ENCODE data around the gene ZNF280B. TPM values are rescaled to one million over a fixed set of nuclear protein-coding genes. Genes with fewer than 3 reads are reported as not detected.

Gene ZNF280B
- total RNA-seq, 6 experiments from 2014 or later, result 0.06 to 0.31 (median 0.10) TPM; not detected in 2

DNA sequence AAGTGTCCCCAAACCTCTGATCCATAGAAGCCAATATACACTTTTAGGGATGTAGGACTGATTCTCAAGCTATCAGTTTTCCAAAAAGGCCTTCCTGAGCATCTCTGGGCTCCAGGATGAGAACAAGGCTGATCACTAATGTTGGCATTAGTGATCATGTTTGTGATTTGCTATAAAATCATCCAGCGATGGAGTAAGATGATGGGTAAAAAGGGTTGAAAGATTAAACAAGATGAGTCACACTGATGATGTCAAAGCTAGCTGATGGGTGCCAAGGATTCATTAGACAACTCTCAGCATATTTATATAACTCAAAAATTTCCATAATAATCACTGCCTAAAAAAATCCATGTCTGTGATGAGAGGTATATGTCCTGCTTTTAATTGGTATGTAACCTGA, 42.8 kb downstream of the ZNF280B start:
- DNase-seq (no peak), ATAC-seq (no peak)
- no peaks in the 10 kb centered on the region for H3K36me3 ChIP-seq
- TF ChIP-seq POLR2A (IDR thresholded peaks at IDR 0.05), result no peak
- TF ChIP-seq, protein P1, sequence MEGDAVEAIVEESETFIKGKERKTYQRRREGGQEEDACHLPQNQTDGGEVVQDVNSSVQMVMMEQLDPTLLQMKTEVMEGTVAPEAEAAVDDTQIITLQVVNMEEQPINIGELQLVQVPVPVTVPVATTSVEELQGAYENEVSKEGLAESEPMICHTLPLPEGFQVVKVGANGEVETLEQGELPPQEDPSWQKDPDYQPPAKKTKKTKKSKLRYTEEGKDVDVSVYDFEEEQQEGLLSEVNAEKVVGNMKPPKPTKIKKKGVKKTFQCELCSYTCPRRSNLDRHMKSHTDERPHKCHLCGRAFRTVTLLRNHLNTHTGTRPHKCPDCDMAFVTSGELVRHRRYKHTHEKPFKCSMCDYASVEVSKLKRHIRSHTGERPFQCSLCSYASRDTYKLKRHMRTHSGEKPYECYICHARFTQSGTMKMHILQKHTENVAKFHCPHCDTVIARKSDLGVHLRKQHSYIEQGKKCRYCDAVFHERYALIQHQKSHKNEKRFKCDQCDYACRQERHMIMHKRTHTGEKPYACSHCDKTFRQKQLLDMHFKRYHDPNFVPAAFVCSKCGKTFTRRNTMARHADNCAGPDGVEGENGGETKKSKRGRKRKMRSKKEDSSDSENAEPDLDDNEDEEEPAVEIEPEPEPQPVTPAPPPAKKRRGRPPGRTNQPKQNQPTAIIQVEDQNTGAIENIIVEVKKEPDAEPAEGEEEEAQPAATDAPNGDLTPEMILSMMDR (IDR thresholded peaks at IDR 0.05), result no peak
- H3K4me3 ChIP-seq, result no peak overlapping the region
- no peaks in the 10 kb centered on the region for H3K4me1 ChIP-seq
- intact Hi-C loops (cut with DNase I), result no loop called here
- H3K9me3 ChIP-seq, result no peaks in the 10 kb centered on the region
- 78% methylated on average over 1 of the region's 1 CpG for WGBS (ENCODE audit: insufficient coverage, low coverage, low lambda C conversion rate, missing lambda C conversion rate)
- H3K27me3 ChIP-seq, result no peaks in the 10 kb centered on the region
- no peak overlapping the region for H3K27ac ChIP-seq

DNA sequence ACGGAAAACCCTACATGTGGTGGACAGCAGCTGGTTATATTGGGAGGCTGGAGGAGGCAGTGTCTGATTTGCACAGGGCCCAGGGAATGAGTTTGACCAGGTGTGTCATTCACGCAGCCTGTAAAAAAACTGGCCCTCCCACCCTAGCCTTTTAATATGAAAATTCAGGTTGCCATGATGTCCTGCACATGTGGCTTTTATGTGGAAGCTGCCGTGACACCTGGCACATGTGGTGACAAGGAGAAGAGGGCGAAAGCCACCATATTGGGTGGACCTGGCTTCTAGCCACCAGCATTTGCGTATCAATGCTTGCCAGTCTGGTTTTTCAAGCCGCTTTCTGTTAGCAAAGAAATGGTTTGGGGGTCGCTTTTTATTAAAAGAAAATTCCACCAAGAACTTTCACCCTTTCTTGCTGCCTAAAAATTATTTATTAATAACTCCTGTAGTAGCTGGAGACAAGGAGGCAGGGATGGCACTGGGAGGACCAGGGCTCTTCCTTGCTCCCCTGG, 43.4 kb downstream of the ZNF280B start:
- Histone ChIP-seq H3K27ac (no peak overlapping the region), H3K4me1 (no peaks in the 10 kb centered on the region), H3K9me3 (no peaks in the 10 kb centered on the region), H3K27me3 (no peaks in the 10 kb centered on the region), H3K36me3 (no peaks in the 10 kb centered on the region), H3K4me3 (no peak overlapping the region)
- intact Hi-C loops (cut with DNase I), result no loop called here
- TF ChIP-seq, protein P1 (IDR thresholded peaks at IDR 0.05), result no peak
- TF ChIP-seq POLR2A (IDR thresholded peaks at IDR 0.05), result no peak
- ATAC-seq (no peak), DNase-seq (no peak)
- 61% methylated on average over 5 of the region's 7 CpGs for WGBS (ENCODE audit: insufficient coverage, low coverage, low lambda C conversion rate, missing lambda C conversion rate)

DNA sequence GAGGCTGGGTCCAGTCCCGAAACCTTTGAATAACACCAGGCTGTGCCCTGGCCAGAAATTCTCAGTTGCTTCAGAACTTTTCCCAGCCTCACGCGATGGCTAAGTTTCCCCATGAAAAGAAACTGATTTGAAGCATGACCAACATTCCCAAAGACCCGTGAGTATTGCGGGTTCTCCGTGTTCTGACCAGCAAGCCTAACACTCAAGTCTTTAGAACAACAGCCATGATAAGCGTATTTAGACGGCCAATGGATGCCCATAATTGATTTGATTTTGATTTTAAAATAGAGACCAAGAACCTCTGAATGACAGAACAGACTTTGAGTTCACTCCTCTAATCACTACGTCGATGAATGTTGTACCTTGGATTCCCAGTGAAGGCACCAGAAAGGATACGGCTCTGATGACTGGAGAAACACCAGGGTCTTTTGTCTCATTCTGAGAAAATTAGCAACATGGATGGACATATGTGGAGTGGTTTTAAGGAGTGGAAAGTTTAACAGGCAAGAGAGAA, 43.9 kb downstream of the ZNF280B start:
- no peaks in the 10 kb centered on the region for H3K4me1 ChIP-seq
- intact Hi-C loops (cut with DNase I), result no loop called here
- ATAC-seq (no peak), DNase-seq (no peak)
- H3K27ac ChIP-seq, result no peak overlapping the region
- no peaks in the 10 kb centered on the region for H3K27me3 ChIP-seq
- WGBS (ENCODE audit: insufficient coverage, low coverage, low lambda C conversion rate, missing lambda C conversion rate), result 58% methylated on average over 11 of the region's 11 CpGs
- H3K9me3 ChIP-seq, result no peaks in the 10 kb centered on the region
- no peaks in the 10 kb centered on the region for H3K36me3 ChIP-seq
- no peak overlapping the region for H3K4me3 ChIP-seq
- TF ChIP-seq POLR2A (IDR thresholded peaks at IDR 0.05), result no peak
- TF ChIP-seq, protein P1 (IDR thresholded peaks at IDR 0.05), result no peak

DNA sequence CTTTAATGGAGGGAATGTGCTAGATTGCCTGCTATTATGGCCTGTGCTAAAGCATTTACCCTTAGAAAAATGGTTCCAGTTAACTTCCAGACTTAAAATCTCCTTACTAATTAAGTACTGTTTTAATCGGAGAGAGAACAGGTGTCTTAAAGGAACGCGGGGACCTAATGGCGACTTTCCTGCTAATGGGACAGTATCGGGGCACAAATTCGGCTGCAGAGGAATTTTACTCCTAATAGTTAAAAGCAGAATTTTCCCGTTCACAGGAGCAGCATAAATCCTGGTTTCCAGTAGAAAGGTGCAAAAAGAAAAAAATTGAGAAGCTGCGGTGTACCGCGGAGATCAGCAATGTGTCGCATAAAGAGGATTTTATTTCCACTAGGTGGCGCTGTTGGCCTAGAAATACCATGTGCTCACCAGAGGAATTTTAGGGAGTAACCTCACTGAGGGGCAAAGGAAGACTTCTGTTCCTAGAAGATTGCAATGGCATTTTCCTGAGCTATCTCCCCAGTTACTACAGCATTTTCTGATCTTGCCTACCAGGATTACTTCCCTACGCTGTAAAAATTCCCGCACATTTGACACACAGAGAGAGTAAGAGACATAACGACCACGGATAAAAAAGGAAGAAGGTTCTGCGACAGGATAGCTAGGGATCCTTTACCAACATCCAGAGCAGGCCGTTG, 44.5 kb downstream of the ZNF280B start:
- intact Hi-C loops (cut with DNase I), result no loop called here
- WGBS (ENCODE audit: insufficient coverage, low coverage, low lambda C conversion rate, missing lambda C conversion rate), result 21% methylated on average over 18 of the region's 18 CpGs
- TF ChIP-seq POLR2A (IDR thresholded peaks at IDR 0.05), result no peak
- TF ChIP-seq, protein P1 (IDR thresholded peaks at IDR 0.05), result peak; percentile 70 to 78 (median 73)
- Histone ChIP-seq H3K4me1 (no peaks in the 10 kb centered on the region), H3K27me3 (no peaks in the 10 kb centered on the region), H3K27ac (no peak overlapping the region), H3K4me3 (no peak overlapping the region), H3K9me3 (no peaks in the 10 kb centered on the region), H3K36me3 (no peaks in the 10 kb centered on the region)
- DNase-seq, result peak in 1 of 3 donors; percentile 52
- ATAC-seq, result peak; percentile 61 to 67 (median 66)
